HG03354 (cell line): ENCODE data around the gene PACS2.
"Not testable (repeated sequence)": the region's sequence is repeated elsewhere in the genome, so short reads cannot be mapped to it uniquely, and the experiment has no call there.

Experiments
- ATAC-seq: cut with Tn5 transposase; IDR thresholded peaks from one replicate; pipeline ENCODE4 v1.9.1; 2021; ENCODE audit warnings: mild to moderate bottlenecking; ENCODE audit not compliant: unreplicated experiment, poor library complexity, severe bottlenecking

Gene PACS2

DNA sequence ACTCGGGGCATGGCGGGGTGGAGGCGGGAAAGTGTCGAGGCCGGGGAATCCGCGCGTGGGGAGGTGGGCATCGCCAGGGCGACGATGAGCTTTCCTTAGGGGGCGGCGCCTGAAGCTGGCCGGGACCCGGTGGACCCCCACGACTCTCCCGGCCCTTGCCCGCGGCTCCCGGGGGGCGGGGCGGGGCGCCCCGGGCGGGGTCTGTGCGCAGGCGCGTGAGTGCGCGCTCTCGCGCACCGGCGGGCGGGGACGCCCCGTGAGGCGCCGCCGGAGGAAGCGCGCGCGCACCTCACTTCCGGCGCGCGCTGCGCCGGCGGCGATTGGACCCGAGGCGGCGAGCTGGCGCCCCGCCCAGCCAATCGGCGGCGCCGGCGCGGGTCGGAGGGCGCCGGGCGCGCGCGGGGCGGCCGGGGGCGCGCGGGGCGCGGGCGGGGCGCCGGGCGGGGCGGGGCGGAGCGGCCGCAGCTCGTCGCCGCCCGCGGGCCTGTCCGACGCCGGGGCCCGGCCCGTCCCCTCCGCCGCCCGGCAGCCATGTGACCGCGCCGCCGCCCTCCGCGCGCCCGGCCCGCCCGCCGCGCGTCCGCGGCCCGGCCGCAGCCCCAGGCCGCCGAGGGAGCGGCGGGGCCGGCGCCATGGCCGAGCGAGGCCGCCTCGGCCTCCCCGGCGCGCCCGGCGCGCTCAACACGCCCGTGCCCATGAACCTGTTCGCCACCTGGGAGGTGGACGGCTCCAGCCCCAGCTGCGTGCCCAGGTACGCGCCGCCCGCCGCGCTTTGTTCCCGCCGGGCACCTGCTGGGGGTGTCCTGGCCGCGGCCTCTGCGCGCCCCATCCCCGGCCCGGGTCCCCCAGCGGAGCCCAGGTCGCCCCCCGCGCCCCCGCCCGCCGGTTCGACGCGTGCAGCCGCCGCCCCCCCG lies at the start of gene PACS2:
PACS2 (plus strand) TSS at position 462 of the 914 bp plus-strand sequence; CDS start at position 633, 171 bp downstream.
- peak; percentile 71 for ATAC-seq

DNA sequence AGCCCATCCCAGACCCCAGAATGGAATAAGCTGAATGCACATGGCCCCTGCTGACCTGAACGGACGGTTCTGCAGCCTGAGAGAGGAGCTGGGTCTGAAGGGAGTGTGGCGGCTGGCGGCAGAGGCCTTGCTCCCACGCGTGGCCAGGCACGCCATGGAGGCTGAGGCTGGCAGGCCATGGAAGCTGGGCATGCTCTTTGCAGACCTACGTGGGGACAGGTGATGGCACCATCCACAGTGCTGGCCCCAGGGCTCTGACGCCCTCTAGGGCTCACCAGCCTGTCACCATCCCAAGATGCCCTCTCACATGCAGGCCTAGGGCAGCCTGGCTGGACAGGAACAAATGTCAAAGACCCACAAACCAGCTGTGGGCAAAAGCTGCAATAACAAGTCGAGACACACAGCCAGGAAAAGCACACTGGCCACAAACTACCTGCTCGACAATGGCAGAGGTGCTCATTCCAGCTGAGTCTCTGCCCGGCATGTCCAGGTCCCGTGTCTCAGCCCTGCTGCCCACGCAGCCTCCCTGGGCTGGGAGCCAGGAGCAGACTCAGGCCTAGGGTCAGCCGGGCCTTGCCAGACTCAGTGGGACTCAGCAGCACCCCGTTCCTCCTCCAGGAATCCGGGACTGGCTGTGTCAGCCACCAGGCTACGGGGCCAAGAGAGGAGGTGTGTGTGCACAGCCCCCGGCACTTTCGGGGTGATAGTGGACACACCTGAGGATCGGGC lies 46.6 kb upstream of the PACS2 start:
- no peak for ATAC-seq

DNA sequence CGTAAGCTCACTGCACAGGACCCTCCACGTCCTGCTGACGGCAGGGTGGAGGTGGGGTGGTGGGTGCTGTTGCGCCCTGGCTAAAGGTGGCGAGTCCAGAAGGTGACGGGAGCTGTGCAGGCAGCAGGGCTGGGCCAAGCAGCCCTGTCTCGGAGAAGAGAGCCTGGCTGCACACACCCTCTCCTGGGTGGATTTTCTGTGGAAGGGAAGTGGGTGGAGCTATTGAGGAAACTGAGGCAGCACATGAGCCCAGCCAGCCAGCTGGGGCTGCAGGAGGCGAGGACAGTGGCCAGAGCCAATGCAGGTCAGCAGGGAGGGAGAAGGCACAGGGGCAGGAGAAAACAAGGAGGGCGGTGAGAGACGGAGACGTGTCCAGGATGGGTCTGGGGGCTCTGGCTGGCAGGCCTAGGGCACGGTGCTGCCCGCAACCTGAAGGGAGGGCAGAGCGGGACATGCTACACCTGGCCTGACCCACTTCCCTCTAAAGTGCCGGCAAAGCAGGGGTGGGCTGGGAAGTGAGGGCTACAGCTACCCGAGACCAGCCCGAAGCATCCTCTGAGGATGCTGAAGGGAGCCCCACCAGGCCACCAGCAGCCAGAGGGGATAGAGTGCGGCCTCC lies 45.7 kb upstream of the PACS2 start:
- ATAC-seq = no peak

DNA sequence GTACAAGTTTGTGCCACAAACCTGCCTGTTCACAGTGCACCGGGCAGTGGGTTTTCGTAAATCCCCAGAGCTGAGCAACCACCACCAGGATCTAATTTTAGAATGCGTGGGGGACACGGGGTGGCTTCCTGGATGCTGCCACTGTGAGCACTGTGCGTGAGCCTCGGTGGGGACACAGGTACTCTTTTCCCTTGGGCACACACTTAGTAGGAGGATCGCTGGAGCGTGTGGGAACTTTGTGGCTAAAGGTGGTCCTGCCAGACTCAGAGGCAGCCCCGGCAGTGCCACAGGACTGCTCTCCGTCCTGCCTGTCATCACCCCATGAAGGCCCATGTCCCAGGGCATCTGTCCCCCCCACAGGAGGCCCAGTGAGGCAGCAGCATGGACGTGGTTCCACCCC lies 45.1 kb upstream of the PACS2 start:
- no peak for ATAC-seq

DNA sequence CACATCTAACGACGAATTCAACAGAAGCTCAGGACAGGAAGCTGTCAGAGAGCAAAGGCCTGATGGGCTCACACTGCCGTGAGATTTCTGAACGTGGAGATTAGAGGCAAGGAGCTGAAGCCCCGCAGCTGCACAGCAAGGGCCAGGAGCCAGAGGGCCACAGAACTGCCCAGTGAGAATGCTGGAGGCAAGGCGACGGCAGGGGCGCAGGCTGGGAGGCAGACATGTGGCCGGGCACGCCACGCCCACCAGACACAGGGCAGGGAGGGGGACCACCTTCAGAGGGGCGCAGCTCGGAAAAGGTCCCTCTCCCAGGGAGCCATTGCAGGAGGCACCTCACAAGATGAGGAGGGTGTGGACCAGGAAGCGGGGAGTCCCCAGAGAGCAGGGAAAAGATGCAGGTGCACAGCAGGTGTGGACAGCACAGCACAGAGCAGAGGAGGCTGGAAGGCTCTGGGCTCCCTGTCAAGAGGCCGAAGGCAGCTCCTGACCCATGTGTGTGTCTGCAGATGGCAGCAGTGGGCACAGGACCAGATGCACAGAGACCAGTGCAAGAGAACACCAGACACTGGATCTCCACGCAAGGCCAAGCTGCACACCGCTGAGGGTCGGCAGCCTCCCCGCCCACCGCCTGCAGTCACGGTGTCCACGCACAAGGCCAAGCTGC lies 43.2 kb upstream of the PACS2 start:
- ATAC-seq = no peak

DNA sequence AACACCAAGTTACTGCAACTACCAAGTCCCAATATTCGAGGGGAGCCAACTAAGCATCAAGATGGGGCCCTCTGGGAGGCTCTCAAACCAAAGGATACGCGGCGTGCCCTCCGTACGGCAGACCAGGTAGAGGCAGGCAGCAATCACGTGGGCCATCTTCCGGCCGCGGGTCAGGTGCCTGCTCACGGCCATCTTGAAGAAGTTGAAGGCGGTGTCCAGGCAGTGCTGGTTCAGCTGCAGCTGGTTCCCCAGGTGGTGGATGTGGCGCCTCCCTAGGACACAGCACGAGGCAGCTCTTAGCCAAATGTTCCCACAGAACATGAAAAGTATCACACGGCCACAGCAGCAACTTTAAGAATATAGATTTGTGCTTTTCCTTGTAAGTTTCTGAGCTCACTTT lies 41.9 kb upstream of the PACS2 start:
- no peak for ATAC-seq

DNA sequence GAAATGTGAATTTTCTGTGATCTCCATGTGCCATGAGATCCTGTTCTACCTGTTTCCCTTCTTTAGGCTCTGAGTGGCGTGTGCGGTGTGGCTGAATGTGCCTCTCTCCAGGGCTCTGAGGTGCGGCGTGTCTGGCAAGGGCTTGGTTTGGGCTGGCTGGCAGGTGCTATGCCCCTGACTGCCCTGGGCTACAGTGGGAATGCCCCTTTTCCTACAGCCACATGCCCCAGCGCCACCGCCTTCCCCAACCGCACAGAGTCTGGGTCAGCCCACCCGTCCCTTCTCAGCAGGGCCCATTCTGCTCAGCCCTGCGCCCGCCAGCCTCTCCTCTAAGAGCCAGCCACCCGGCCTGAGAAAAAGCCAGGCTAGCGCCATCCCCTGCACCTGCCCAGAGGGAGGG lies 41.5 kb upstream of the PACS2 start:
- ATAC-seq = no peak

DNA sequence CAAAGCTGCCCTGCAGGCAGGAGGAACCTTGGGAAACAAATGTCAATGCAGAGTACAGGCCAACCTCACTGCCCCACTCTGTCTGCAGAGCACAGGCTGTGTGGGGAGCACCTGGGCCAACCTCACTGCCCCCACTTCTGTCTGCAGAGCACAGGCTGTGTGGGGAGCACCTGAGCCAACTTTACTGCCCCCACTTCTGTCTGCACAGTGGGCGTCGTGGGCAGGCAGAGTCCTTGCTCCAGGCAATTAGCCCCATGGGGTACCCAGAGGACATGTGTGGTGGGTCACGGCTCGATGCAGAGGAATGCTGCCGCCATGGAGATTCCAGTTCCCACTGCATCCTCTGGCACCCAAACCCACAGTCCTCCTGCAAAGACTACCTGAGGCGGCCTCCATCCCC lies 39.9 kb upstream of the PACS2 start:
- ATAC-seq = no peak

DNA sequence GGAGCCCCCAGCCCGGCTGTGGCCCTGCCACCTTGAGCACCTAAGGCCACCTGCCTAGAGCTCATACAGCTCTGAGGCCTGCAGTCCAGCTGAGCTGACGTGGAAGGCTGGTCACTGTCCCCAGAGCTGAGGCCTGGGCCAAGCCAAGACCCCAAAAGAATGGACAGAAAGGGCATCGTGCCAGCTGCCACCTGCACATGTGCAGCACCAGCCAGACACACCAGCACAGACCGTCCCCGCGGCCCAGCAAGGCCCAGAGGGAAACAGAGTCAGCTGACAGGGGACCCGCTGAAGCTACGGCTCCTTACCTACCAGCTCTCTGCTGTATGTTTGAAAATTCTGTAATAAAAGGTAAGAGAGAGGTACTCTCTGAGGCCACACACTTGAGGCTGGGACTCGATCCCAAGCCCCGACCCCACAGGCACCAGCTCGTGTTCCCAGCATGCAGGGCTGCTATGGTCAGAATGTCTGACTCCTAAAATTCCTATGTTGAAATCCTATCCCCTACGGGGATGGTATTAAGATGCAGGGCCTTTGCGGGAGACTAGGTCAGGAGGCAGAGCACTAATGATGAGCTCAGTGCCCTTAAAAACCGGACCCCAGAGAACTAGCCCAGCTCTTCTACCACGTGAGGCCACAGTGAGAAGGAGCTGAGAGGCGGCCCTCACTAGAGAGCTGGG lies 39.1 kb upstream of the PACS2 start:
- ATAC-seq = no peak

DNA sequence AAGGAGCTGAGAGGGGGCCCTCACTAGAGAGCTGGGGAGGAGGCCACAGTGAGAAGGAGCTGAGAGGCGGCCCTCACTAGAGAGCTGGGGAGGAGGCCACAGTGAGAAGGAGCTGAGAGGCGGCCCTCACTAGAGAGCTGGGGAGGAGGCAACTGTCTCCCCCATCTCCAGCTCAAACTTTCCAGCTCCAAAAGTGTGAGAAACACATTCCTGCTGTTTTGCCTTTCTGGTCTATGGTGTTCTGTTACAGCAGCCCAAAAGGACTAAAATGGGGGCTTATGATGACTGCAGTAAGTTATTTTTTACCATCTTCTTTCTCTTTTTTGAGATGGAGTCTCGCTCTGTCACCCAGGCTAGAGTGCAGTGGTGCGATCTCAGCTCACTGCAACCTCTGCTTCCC lies 37.1 kb upstream of the PACS2 start:
- ATAC-seq = not testable (repeated sequence)

DNA sequence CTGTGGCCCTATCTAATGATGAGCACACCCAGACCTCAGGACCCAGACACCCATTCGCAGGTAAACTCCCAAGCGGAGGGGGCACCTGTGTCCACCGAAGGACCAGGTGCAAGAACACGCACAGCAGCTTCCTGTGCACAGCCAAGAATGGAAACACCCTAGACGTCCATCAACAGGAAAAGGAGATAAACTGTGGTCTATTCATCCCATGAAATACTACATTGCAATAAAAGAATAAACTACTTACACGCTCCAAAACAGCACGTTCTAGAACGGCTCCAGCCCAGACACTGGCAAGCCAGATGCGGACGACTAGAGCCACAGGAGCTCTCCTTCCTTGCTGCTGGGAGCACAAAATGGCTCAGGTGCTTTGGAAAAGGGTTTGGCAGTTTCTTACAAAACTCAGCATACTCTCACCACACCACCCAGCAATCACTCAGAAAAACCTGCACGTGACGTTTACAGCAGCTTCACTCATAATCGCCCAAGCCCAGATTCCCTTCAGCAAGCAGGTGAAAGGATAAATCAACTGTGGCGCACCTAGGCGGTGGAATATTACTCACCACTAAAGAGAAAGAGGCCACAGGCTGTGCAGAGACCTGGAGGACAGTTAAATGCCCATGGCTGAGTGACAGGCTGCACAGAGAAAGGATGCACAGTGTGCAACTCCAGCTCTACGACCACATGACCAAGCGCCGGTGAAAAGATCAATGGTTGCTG lies 34.7 kb upstream of the PACS2 start:
- no peak for ATAC-seq

DNA sequence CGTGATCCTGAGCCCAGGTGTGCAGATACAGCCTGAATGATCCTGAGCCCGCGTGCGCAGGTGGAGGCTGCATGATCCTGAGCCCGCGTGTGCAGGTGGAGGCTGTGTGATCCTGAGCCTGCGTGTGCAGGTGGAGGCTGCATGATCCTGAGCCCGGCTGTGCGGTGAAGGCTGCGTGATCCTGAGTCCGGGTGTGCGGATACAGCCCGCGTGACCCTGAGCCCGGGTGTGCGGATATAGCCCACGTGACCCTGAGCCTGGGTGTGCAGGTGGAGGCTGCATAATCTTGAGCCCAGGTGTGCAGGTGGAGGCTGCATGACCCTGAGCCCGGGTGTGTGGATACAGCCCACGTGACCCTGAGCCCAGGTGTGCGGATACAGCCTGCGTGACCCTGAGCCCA lies 34.0 kb upstream of the PACS2 start:
- no peak for ATAC-seq

DNA sequence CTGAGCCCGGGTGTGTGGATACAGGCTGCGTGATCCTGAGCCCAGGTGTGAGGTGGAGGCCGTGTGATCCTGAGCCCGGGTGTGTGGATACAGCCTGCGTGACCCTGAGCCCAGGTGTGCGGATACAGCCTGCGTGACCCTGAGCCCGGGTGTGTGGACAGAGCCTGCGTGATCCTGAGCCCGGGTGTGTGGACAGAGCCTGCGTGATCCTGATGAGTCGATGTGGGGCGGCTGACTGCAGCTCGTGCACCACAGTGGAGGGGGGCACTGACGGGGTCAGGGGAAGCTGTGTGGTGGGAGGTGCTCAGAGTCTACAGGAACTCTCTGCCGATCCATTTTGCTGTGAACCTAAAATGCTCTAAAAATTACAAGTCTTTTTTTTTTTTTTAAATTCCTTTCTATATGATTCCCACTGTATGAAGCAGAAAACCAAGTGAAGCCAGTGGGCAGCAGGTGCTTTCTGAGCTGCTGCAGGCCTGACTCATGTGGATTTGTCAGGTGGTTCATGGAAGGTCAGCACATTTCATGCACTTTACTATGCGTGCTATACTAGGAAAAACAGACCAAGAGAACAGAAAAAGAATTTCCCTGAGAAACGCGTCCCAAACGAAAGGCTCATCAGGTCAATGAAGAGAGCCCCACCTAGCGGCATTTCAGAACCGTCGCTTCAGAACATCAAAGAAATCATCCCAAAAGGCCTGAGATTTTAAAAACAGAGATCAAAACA lies 33.0 kb upstream of the PACS2 start:
- ATAC-seq = no peak

DNA sequence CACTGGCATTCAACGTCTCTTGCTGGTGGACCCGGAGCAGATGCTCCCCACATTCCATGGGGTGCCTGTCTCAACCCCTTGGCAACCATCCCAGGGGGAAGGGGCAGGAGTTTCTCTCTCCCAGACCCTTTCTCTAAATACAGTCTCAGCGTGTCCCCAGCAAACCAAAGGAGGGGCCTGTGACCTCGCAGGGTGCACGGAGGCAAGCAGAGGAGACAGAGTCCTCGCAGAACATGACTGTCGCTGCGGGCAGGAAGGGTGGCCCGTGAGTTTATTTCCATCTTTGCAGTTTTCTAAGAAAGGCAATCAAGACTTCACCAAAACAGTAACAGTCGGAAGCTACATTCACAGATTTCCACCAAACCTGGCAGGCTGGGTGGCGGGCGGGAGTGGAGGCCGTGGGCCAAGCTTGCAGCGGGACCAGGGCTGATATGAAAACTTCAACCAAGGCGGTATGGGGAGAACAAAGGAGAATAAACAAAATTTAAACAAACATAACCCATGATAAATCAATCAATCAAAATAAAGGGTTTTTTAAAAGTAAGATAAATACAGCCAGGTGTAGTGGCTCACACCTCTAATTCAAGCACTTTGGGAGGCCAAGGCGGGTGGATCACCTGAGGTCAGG lies 32.3 kb upstream of the PACS2 start:
- no peak for ATAC-seq

DNA sequence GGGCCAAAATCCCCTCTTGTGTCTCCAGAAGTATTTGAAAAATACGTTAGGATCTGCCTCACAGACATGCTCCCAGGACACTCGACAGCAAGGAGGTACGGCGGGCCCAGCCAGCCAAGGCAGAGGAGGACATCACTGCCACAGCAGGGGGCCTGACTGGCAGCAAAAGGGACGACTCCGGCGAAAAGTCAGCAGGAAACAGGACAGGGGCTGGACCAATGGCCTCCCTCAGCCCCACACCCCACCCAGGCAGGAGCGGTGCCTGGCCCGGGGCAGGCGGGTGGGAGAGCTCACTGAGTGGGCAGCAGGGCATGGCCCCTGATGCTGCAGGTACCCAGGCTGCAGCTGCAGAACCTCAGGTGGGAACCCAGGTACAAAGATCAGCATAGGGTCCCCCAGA lies 31.5 kb upstream of the PACS2 start:
- no peak for ATAC-seq

DNA sequence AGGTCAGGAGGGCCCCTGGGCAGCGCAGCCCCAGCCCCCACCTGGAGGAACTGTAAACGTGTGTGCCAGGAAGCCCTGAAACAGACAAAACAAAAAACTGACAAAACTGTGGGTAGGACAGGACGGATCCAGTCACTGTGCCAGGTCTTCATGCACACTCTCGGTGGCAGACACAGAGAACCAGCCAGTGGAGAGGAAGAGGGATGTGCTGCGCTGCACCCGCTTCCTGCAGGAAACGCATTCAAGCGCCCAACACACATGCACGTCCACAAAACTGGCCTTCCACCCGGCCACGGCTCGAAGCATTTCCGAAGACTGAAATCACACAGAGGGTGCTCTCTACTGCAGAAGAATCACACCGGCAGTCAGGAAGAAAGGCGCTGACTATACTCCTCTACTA lies 30.6 kb upstream of the PACS2 start:
- no peak for ATAC-seq

DNA sequence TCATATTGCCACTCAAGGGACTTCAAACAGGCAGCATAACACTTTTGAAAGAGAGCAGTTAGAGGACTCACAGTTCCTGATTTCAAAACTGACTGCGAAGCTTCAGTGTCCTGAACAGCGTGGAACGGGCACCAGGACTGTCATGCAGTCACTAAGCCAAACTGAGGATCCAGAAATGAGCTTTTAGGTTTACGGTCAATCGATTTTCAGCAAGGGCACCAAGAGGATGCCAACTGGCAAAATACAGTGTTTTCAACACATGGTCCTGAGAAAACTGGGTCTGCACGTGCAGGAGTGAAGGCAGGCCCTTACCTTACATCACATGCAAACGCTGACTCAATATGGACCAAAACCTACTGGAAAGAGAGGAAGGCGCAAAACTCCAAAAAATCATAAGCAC lies 29.4 kb upstream of the PACS2 start:
- no peak for ATAC-seq

DNA sequence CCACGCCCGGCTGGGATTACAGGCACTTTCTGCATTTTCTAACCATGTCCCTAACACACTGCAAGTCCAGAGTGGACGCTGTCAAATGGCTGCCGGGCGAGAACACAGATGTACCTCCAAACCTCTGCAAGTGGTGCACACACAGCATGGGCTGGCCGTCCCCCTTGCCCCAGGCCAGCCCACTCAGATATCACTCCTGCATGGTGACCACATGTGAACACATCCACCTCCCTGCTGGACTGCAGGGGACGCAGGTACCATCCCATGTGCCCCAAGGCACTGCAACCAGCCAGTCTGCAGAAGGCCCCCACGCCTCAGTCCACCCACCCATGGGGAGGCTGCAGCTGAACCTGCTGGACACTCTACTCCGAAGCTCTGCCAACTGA lies 27.8 kb upstream of the PACS2 start:
- ATAC-seq = no peak
